CD4-positive, alpha-beta T cell (primary cell): Measurements from ENCODE around the gene GDF9. TPM values are rescaled to one million over a fixed set of nuclear protein-coding genes. Genes with fewer than 3 reads are reported as not detected.
A peak's percentile ranks its signal among the peaks of the same experiment; 100 is the strongest.

Experiments
- ATAC-seq: fragments of 200-7000 bp; cut with Tn5 transposase; one replicate; pipeline ENCODE4 v1.10.0; 2022; ENCODE audit warnings: mild to moderate bottlenecking; ENCODE audit not compliant: poor library complexity
- CTCF ChIA-PET: fragments of 350-600 bp; sonication (Branson Sonifier 250); formaldehyde crosslinking; loops from one replicate; lab custom pipeline; 2021; ENCODE audit warnings: antibody characterized with exemption, inconsistent platforms; lab: Charles Lee
- POLR2A ChIA-PET: fragments of 350-600 bp; sonication (Branson Sonifier 250); formaldehyde crosslinking; loops from one replicate; lab custom pipeline; 2021; ENCODE audit warnings: antibody characterized with exemption, inconsistent platforms; lab: Charles Lee
- DNase-seq, 14 experiments: peaks; one replicate each; pipeline ENCODE4 v3.0.0-alpha.2; 2013 to 2020; ENCODE audit warnings: mixed read lengths in 2 of 14
- H3K27ac ChIP-seq, 2 donors: one replicate each; pipeline versions ENCODE4 v1.5.1 to v1.7.0; 2013; ENCODE audit warnings: low read length in 2 of 2, low read depth in 1 of 2, mild to moderate bottlenecking in 1 of 2
- H3K27me3 ChIP-seq, 2 experiments: 1 replicate in 1 of 2; 2 replicates in 1 of 2; pipeline versions ENCODE4 v1.6.1 to v1.7.0; 2013; ENCODE audit warnings: low read length in 2 of 2, control low read depth in 1 of 2, mild to moderate bottlenecking in 1 of 2, moderate library complexity in 1 of 2; ENCODE audit not compliant: insufficient read depth in 2 of 2, control insufficient read depth in 1 of 2
- H3K36me3 ChIP-seq: one replicate; pipeline ENCODE4 v1.6.1; 2013; ENCODE audit warnings: low read length, control low read depth; ENCODE audit not compliant: insufficient read depth
- H3K4me1 ChIP-seq: one replicate; pipeline ENCODE4 v1.6.1; 2013; ENCODE audit warnings: low read length, control low read depth; ENCODE audit not compliant: insufficient read depth
- H3K4me3 ChIP-seq: one replicate; pipeline ENCODE4 v1.5.1; 2013; ENCODE audit warnings: mild to moderate bottlenecking, low read length, moderate library complexity
- H3K9me3 ChIP-seq, 2 experiments: 1 replicate in 1 of 2; 2 replicates in 1 of 2; pipeline versions ENCODE4 v1.6.1 to v1.7.0; 2013; ENCODE audit warnings: low read length in 2 of 2, mild to moderate bottlenecking in 2 of 2, control low read depth in 1 of 2, moderate library complexity in 1 of 2; ENCODE audit not compliant: control insufficient read depth in 1 of 2, insufficient read depth in 1 of 2
- H3K27ac Mint-ChIP-seq: one replicate; pipeline ENCODE4 v1.8.0; 2020; ENCODE audit warnings: mixed read lengths
- H3K27me3 Mint-ChIP-seq: one replicate; pipeline ENCODE4 v1.8.0; 2021; ENCODE audit warnings: mixed read lengths
- H3K36me3 Mint-ChIP-seq: one replicate; pipeline ENCODE4 v1.8.0; 2021; ENCODE audit warnings: low read depth, mixed read lengths
- H3K4me1 Mint-ChIP-seq: one replicate; pipeline ENCODE4 v1.8.0; 2021; ENCODE audit warnings: low read depth, mixed read lengths
- H3K4me3 Mint-ChIP-seq: one replicate; pipeline ENCODE4 v1.8.0; 2020; ENCODE audit warnings: mild to moderate bottlenecking, mixed read lengths
- H3K9me3 Mint-ChIP-seq: one replicate; pipeline ENCODE4 v1.8.0; 2020; ENCODE audit warnings: mixed read lengths
- CTCF ChIP-seq: fragments of 200-600 bp; IDR thresholded peaks from one replicate; pipeline ENCODE4 v1.8.0; 2022; ENCODE audit warnings: antibody characterized with exemption, mild to moderate bottlenecking
- intact Hi-C, 2 experiments: fragments of 100-400 bp; cut with DNase I in 1 of 2; cut with micrococcal nuclease in 1 of 2; formaldehyde crosslinking; loops; one replicate each; pipeline versions ENCODE4 v1.15.1 to v1.9.0; 2023 to 2025; cut with DNase I, micrococcal nuclease
- total RNA-seq, 174 experiments: library from RNA in 2 of 174; stranded (reverse) in 2 of 174; gene quantifications; one replicate each; pipeline ENCODE4 v1.2.3 and lab custom pipeline; 2021 to 2026

Gene GDF9
- total RNA-seq, 2 experiments from 2014 or later, result 0.91 to 1.6 TPM

GRCh38 chr5:132819468-132819867 is 46.8 kb downstream of the GDF9 start:
- no peaks in the 10 kb centered on the region for H3K9me3 Mint-ChIP-seq
- intact Hi-C loops, result loop anchor here in 1 of 2 experiments (2.0 kb wide), 1 partner anchor 291 kb away; no protein-coding TSS in a partner anchor
- no peak overlapping the region for H3K27ac Mint-ChIP-seq
- Histone ChIP-seq H3K4me3 (peak overlapping the region; percentile 43), H3K27ac (no peak overlapping the region), H3K4me1 (peaks cover 18% of the 10 kb centered on the region), H3K9me3 (peaks cover 0 to 15% of the 10 kb centered on the region in 2 experiments), H3K27me3 (peaks cover 20 to 22% of the 10 kb centered on the region in 2 experiments), H3K36me3 (no peaks in the 10 kb centered on the region)
- POLR2A ChIA-PET, result interaction anchor here (1.0 to 1.9 kb wide), 3 partner anchors 72 to 329 kb away, joined by 5 to 7 read pairs (median 6); partner anchors contain the start of genes CCNI2 and IRF1
- H3K36me3 Mint-ChIP-seq, result no peaks in the 10 kb centered on the region
- peaks cover 46% of the 10 kb centered on the region for H3K27me3 Mint-ChIP-seq
- peaks cover 13% of the 10 kb centered on the region for H3K4me1 Mint-ChIP-seq
- CTCF ChIA-PET, result interaction anchor here (0.6 to 1.5 kb wide), 15 partner anchors 8 to 450 kb away, joined by 3 to 10 read pairs (median 4); partner anchors contain the start of genes CCNI2 and SLC22A5
- DNase-seq, result peak in 2 of 14 experiments; percentile 24 to 35
- no peak for TF ChIP-seq CTCF
- H3K4me3 Mint-ChIP-seq, result peak overlapping the region; percentile 73
- peak; percentile 16 for ATAC-seq

- Histone ChIP-seq H3K36me3 (no peaks in the 10 kb centered on the region), H3K4me3 (no peak overlapping the region), H3K27ac (no peak overlapping the region), H3K27me3 (peaks cover 20% of the 10 kb centered on the region in 2 experiments), H3K9me3 (peaks cover 0 to 6% of the 10 kb centered on the region in 2 experiments), H3K4me1 (peaks cover 29% of the 10 kb centered on the region)
- Mint-ChIP-seq H3K9me3 (no peaks in the 10 kb centered on the region), H3K4me1 (peaks cover 24% of the 10 kb centered on the region), H3K27ac (no peak overlapping the region), H3K4me3 (no peak overlapping the region), H3K27me3 (peaks cover 45% of the 10 kb centered on the region), H3K36me3 (no peaks in the 10 kb centered on the region)
- DNase-seq (no peak), ATAC-seq (no peak)
- TF ChIP-seq CTCF, result no peak
- ChIA-PET POLR2A (no interaction called here), CTCF (interaction anchor here (0.9 kb wide), 1 partner anchor 10 kb away, joined by 3 read pairs; no protein-coding TSS in a partner anchor)
- intact Hi-C loops, result no loop called here
Measured at GRCh38 chr5:132817011-132817410, 49.3 kb downstream of the GDF9 start.

GRCh38 chr5:132816554-132816953 is 49.7 kb downstream of the GDF9 start:
- Histone ChIP-seq H3K9me3 (peaks cover 0 to 6% of the 10 kb centered on the region in 2 experiments), H3K4me1 (peaks cover 29% of the 10 kb centered on the region), H3K4me3 (no peak overlapping the region), H3K36me3 (no peaks in the 10 kb centered on the region), H3K27me3 (peaks cover 25% of the 10 kb centered on the region in 2 experiments), H3K27ac (no peak overlapping the region)
- ATAC-seq (no peak), DNase-seq (no peak)
- H3K36me3 Mint-ChIP-seq, result no peaks in the 10 kb centered on the region
- no peak overlapping the region for H3K27ac Mint-ChIP-seq
- intact Hi-C loops, result no loop called here
- no peak for TF ChIP-seq CTCF
- H3K27me3 Mint-ChIP-seq, result peaks cover 45% of the 10 kb centered on the region
- ChIA-PET POLR2A (no interaction called here), CTCF (interaction anchor here (0.9 kb wide), 1 partner anchor 9 kb away, joined by 3 read pairs; no protein-coding TSS in a partner anchor)
- H3K4me3 Mint-ChIP-seq, result no peak overlapping the region
- H3K9me3 Mint-ChIP-seq, result no peaks in the 10 kb centered on the region
- H3K4me1 Mint-ChIP-seq, result peaks cover 27% of the 10 kb centered on the region
